H1 (cell line): ENCODE results near the gene LSM14B. TPM values are rescaled to one million over a fixed set of nuclear protein-coding genes. Genes with fewer than 3 reads are reported as not detected.

ENCODE experiments used
- CTCF ChIA-PET: fragments of 300-600 bp; sonication (Branson Sonifier 250); formaldehyde crosslinking; loops from one replicate; lab custom pipeline; 2021; ENCODE audit not compliant: partially characterized antibody; lab: Charles Lee
- POLR2A ChIA-PET: fragments of 300-600 bp; sonication (Branson Sonifier 250); formaldehyde crosslinking; loops from one replicate; lab custom pipeline; 2021; ENCODE audit warnings: inconsistent platforms; ENCODE audit not compliant: partially characterized antibody; lab: Charles Lee
- DNase-seq, 2 experiments: peaks; one replicate each; pipeline versions ENCODE4 v3.0.0 to v3.0.0-alpha.2; 2010 to 2022; ENCODE audit warnings: low spot score in 2 of 2, low read depth in 1 of 2, mixed read lengths in 1 of 2
- FAIRE-seq: peaks from 2 replicates; lab custom pipeline; 2011; peaks lifted over from hg19 to GRCh38; lab: Jason Lieb, UNC
- H2AFZ ChIP-seq: 2 replicates; pipeline ENCODE4 v1.8.1; 2012; ENCODE audit warnings: low read length, inconsistent platforms
- H2AK5ac ChIP-seq: 2 replicates; pipeline ENCODE4 v1.6.1; 2013; ENCODE audit warnings: low read depth, low read length
- H2BK120ac ChIP-seq: replicated peaks from 2 replicates; pipeline ENCODE3; 2013; ENCODE audit warnings: low read depth, low read length, inconsistent platforms
- H2BK12ac ChIP-seq: 2 replicates; pipeline ENCODE4 v1.6.1; 2013; ENCODE audit warnings: low read depth, low read length
- H2BK15ac ChIP-seq: 2 replicates; pipeline ENCODE4 v1.6.1; 2013; ENCODE audit warnings: low read length
- H2BK20ac ChIP-seq: 2 replicates; pipeline ENCODE4 v1.6.1; 2013; ENCODE audit warnings: low read length
- H2BK5ac ChIP-seq: 2 replicates; pipeline ENCODE4 v1.6.1; 2013; ENCODE audit warnings: low read depth, low read length
- H3K14ac ChIP-seq: 2 replicates; pipeline ENCODE4 v1.6.1; 2013; ENCODE audit warnings: inconsistent platforms; ENCODE audit not compliant: insufficient read length
- H3K18ac ChIP-seq: 2 replicates; pipeline ENCODE4 v1.6.1; 2013; ENCODE audit warnings: low read length; ENCODE audit errors: extremely low read depth
- H3K23ac ChIP-seq: 2 replicates; pipeline ENCODE4 v1.6.1; 2013; ENCODE audit warnings: inconsistent platforms; ENCODE audit not compliant: insufficient read length
- H3K23me2 ChIP-seq: 2 replicates; pipeline ENCODE4 v1.6.1; 2013; ENCODE audit warnings: low read depth, low read length
- H3K27ac ChIP-seq: 2 replicates; pipeline ENCODE4 v1.6.1; 2011; ENCODE audit warnings: low read depth, low read length, inconsistent platforms
- H3K27me3 ChIP-seq, 4 experiments: replicated peaks in 1 of 4; 1 replicate in 1 of 4; 2 replicates in 3 of 4; pipeline versions ENCODE4 v1.6.1 to v1.8.1; 2011 to 2013; ENCODE audit warnings: low read length in 3 of 4, mild to moderate bottlenecking in 3 of 4, inconsistent platforms in 2 of 4, mixed read lengths in 2 of 4, moderate library complexity in 1 of 4; ENCODE audit not compliant: control insufficient read depth in 3 of 4, insufficient read depth in 3 of 4; ENCODE audit errors: extremely low read depth in 1 of 4
- H3K36me3 ChIP-seq, 4 experiments: 2 replicates each; pipeline versions ENCODE4 v1.6.1 to v1.8.1; 2011 to 2013; ENCODE audit warnings: mild to moderate bottlenecking in 4 of 4, low read length in 3 of 4, moderate library complexity in 2 of 4, control low read depth in 1 of 4, inconsistent platforms in 1 of 4; ENCODE audit not compliant: insufficient read depth in 4 of 4, control insufficient read depth in 2 of 4
- H3K4ac ChIP-seq: replicated peaks from 2 replicates; pipeline ENCODE3; 2013; ENCODE audit warnings: low read length, low read depth, mixed read lengths, inconsistent platforms; ENCODE audit not compliant: insufficient read length
- H3K4me1 ChIP-seq, 4 experiments: replicated peaks in 1 of 4; 1 replicate in 1 of 4; 2 replicates in 3 of 4; pipeline versions ENCODE4 v1.6.1 to v1.8.1; 2011 to 2013; ENCODE audit warnings: low read length in 3 of 4, inconsistent platforms in 2 of 4, mixed read lengths in 1 of 4; ENCODE audit not compliant: insufficient read depth in 4 of 4, control insufficient read depth in 3 of 4
- H3K4me2 ChIP-seq, 2 experiments: 2 replicates each; pipeline versions ENCODE4 v1.6.1 to v1.8.1; 2011 to 2013; ENCODE audit warnings: low read depth in 2 of 2, low read length in 2 of 2, control low read depth in 1 of 2, inconsistent platforms in 1 of 2, mild to moderate bottlenecking in 1 of 2; ENCODE audit not compliant: insufficient read depth in 1 of 2
- H3K4me3 ChIP-seq, 4 experiments: fragments of 200-600, 300-600 bp in 1 of 4; sonication (generic), shearing (Covaris generic), sonication (Bioruptor Twin) in 1 of 4; 2 replicates each; pipeline versions ENCODE4 v1.5.1 to v1.8.1; 2011 to 2016; ENCODE audit warnings: low read length in 4 of 4, low read depth in 3 of 4, control low read depth in 2 of 4, inconsistent platforms in 2 of 4, mild to moderate bottlenecking in 2 of 4, mixed read lengths in 1 of 4, moderate library complexity in 1 of 4; ENCODE audit not compliant: insufficient read depth in 2 of 4; ENCODE audit errors: extremely low read depth in 1 of 4
- H3K56ac ChIP-seq: replicated peaks from 2 replicates; pipeline ENCODE3; 2013; ENCODE audit warnings: low read depth, mild to moderate bottlenecking, mixed read lengths, low read length, inconsistent platforms; ENCODE audit not compliant: insufficient read length
- H3K79me1 ChIP-seq: 2 replicates; pipeline ENCODE4 v1.6.1; 2013; ENCODE audit warnings: low read depth, low read length, control low read depth
- H3K79me2 ChIP-seq, 2 experiments: 2 replicates each; pipeline versions ENCODE4 v1.6.1 to v1.8.1; 2012 to 2013; ENCODE audit warnings: low read length in 2 of 2, mild to moderate bottlenecking in 2 of 2, inconsistent platforms in 1 of 2; ENCODE audit not compliant: insufficient read depth in 2 of 2, control insufficient read depth in 1 of 2
- H3K9ac ChIP-seq, 4 experiments: replicated peaks in 1 of 4; 1 replicate in 1 of 4; 2 replicates in 3 of 4; pipeline versions ENCODE4 v1.6.1 to v1.8.1; 2011 to 2013; ENCODE audit warnings: low read depth in 3 of 4, low read length in 3 of 4, control low read depth in 2 of 4, mild to moderate bottlenecking in 2 of 4, moderate library complexity in 2 of 4, inconsistent platforms in 1 of 4; ENCODE audit errors: extremely low read depth in 1 of 4
- H3K9me3 ChIP-seq, 2 experiments: 2 replicates each; pipeline versions ENCODE4 v1.6.1 to v1.8.1; 2012 to 2013; ENCODE audit warnings: mild to moderate bottlenecking in 2 of 2, moderate library complexity in 2 of 2, control low read depth in 1 of 2, inconsistent platforms in 1 of 2, low read depth in 1 of 2, low read length in 1 of 2, mixed read lengths in 1 of 2; ENCODE audit not compliant: insufficient read depth in 2 of 2
- H4K20me1 ChIP-seq, 2 experiments: replicated peaks in 1 of 2; 2 replicates each; pipeline versions ENCODE3 to v1.8.1; 2011 to 2013; ENCODE audit warnings: inconsistent platforms in 2 of 2, low read length in 2 of 2, mild to moderate bottlenecking in 1 of 2; ENCODE audit not compliant: insufficient read depth in 2 of 2, control insufficient read depth in 1 of 2
- H4K5ac ChIP-seq: 2 replicates; pipeline ENCODE4 v1.6.1; 2013; ENCODE audit warnings: low read length, low read depth, mixed read lengths, inconsistent platforms; ENCODE audit not compliant: insufficient read length
- H4K8ac ChIP-seq: 2 replicates; pipeline ENCODE4 v1.8.0; 2013; ENCODE audit warnings: mild to moderate bottlenecking, moderate library complexity, low read length, inconsistent platforms; ENCODE audit not compliant: insufficient read depth; ENCODE audit errors: extremely low read depth
- H4K91ac ChIP-seq: replicated peaks from 2 replicates; pipeline ENCODE3; 2013; ENCODE audit warnings: low read length, mixed read lengths, inconsistent platforms; ENCODE audit not compliant: insufficient read length
- ASH2L ChIP-seq: fragments of 200-600, 300-600 bp; sonication (generic); IDR thresholded peaks from one replicate; pipeline ENCODE4 v1.7.1; 2017; ENCODE audit warnings: low read length
- HDAC2 ChIP-seq, 2 experiments: fragments of 300-600 bp in 1 of 2; sonication (generic) in 1 of 2; IDR thresholded peaks; 2 replicates each; pipeline ENCODE4 v1.6.1; 2011 to 2012; ENCODE audit warnings: low read depth in 2 of 2, low read length in 2 of 2, mild to moderate bottlenecking in 2 of 2, moderate library complexity in 2 of 2, borderline replicate concordance in 1 of 2, inconsistent platforms in 1 of 2
- JUND ChIP-seq: IDR thresholded peaks from 2 replicates; pipeline ENCODE4 v1.6.1; 2011; ENCODE audit warnings: mild to moderate bottlenecking, improper control_type of control experiment, low read length
- SAP30 ChIP-seq: fragments of 300-600 bp; sonication (generic); IDR thresholded peaks from 2 replicates; pipeline ENCODE4 v1.7.1; 2012; ENCODE audit warnings: low read length, moderate library complexity, mild to moderate bottlenecking, inconsistent platforms; ENCODE audit not compliant: insufficient read depth, insufficient replicate concordance
- SP1 ChIP-seq: IDR thresholded peaks from 2 replicates; pipeline ENCODE4 v1.6.1; 2011; ENCODE audit warnings: low read depth, low read length
- TAF1 ChIP-seq: IDR thresholded peaks from 2 replicates; pipeline ENCODE4 v1.6.1; 2011; ENCODE audit warnings: mild to moderate bottlenecking, low read depth, low read length
- TAF7 ChIP-seq: optimal IDR thresholded peaks from 2 replicates; pipeline ENCODE3; 2011; ENCODE audit warnings: low read depth, mild to moderate bottlenecking, inconsistent platforms, low read length, moderate library complexity, borderline replicate concordance
- ZNF274 ChIP-seq: IDR thresholded peaks from 2 replicates; pipeline ENCODE4 v1.7.0; 2012; ENCODE audit warnings: low read length, borderline replicate concordance; ENCODE audit errors: extremely low read depth
- WGBS, 2 experiments: shearing (Covaris generic) in 1 of 2; methylation state at CpG; one replicate each; pipeline versions ENCODE4 v1.1.6 to v1.1.7; 2013 to 2015; ENCODE audit warnings: low lambda C conversion rate in 2 of 2, mixed read lengths in 2 of 2, inconsistent platforms in 1 of 2, low coverage in 1 of 2, missing lambda C conversion rate in 1 of 2; ENCODE audit not compliant: insufficient replicate concordance in 2 of 2, insufficient coverage in 1 of 2, insufficient read length in 1 of 2; ENCODE audit errors: extremely low coverage in 1 of 2, missing lambda C conversion rate in 1 of 2; 5-methylcytosine and 5-hydroxymethylcytosine counted together
- polyA plus RNA-seq, 7 experiments: library from polyadenylated mRNA; depleted of rRNA in 3 of 7; stranded (reverse) in 5 of 7; unstranded in 2 of 7; fragments of >200 nt in 5 of 7; fragments of 200-250 nt in 2 of 7; gene quantifications; 1 replicate in 5 of 7; 2 replicates in 1 of 7; 4 replicates in 1 of 7; pipeline versions ENCODE4 v1.2.1 to v1.2.3, GENCODE V29; 2011 to 2013; ENCODE audit warnings: missing spikeins in 2 of 7, mixed read lengths in 2 of 7
- total RNA-seq: library from RNA; stranded (reverse); fragmentation: NEBNext Ultra II Directional; extraction: Animal tissue kit (Norgen Biotek cat#: 25700); gene quantifications from 2 replicates; pipeline ENCODE4 v1.2.1, GENCODE V29; 2021
- TF ChIP-seq, protein P1 (sequence below): IDR thresholded peaks from 2 replicates; pipeline ENCODE4 v1.6.1; 2012; ENCODE audit warnings: inconsistent platforms
- TF ChIP-seq, protein P2 (sequence below), 3 experiments: IDR thresholded peaks; 1 replicate in 2 of 3; 2 replicates in 1 of 3; pipeline versions ENCODE4 v1.5.1 to v1.6.1; 2011; ENCODE audit warnings: low read length in 3 of 3, mild to moderate bottlenecking in 3 of 3, inconsistent platforms in 2 of 3, low read depth in 1 of 3, moderate library complexity in 1 of 3; ENCODE audit not compliant: insufficient read depth in 1 of 3; ENCODE audit errors: control extremely low read depth in 1 of 3

Gene LSM14B
- total and polyA plus RNA-seq, 2 of the 8 experiments (the other 6 are each of a cell fraction or from before 2014, with no cell fraction given) = 58.3 to 65.6 TPM

DNA sequence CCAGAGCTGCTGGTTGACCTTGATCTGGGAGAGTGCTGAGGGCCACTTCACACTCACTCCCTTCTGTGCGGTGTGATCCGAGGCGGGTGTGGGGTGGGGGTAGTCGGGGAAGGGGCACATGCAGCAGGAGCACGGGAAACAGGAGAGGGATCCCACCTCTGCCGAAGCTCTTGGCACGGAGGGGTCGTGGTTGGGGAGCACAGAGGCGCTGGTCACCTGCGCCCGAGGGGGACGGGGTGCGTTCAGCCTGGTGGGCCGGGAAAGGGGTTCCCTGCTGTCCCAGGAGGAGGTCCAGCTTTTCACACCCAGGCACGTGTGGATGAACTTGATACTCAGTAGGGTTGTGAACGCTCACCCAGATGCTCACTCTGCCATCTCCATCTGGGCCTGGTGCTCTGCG lies 38.6 kb downstream of the LSM14B start:
- Histone ChIP-seq H3K79me2 (peaks cover 5 to 41% of the 10 kb centered on the region in 2 experiments; a peak in 3 of 4 replicates), H3K4me3 (no peak overlapping the region), H3K9ac (no peak overlapping the region), H3K4ac (no peak overlapping the region), H3K4me2 (no peak overlapping the region), H2AFZ (no peak overlapping the region), H2AK5ac (no peak overlapping the region), H3K36me3 (peaks cover 13 to 43% (median 27%) of the 10 kb centered on the region in 4 experiments), H3K79me1 (peaks cover 8% of the 10 kb centered on the region), H3K56ac (no peak overlapping the region), H3K23me2 (no peaks in the 10 kb centered on the region), H3K9me3 (no peaks in the 10 kb centered on the region), H2BK15ac (no peak overlapping the region), H3K4me1 (peaks cover 0 to 7% (median 3%) of the 10 kb centered on the region in 4 experiments; a peak in 5 of 7 replicates), H2BK12ac (no peak overlapping the region), H3K27me3 (no peaks in the 10 kb centered on the region), H2BK5ac (no peak overlapping the region), H3K27ac (no peak overlapping the region), H4K91ac (no peak overlapping the region), H2BK20ac (no peak overlapping the region), H4K5ac (no peak overlapping the region), H3K23ac (no peak overlapping the region), H4K8ac (no peak overlapping the region; the same call in 1 of the 2 replicates), H4K20me1 (peaks cover 18 to 56% of the 10 kb centered on the region in 2 experiments), H2BK120ac (no peak overlapping the region), H3K18ac (no peak overlapping the region), H3K14ac (no peak overlapping the region)
- FAIRE-seq (no peak), DNase-seq (no peak)
- CTCF ChIA-PET = no interaction called here
- WGBS, 2 experiments = 97% methylated on average over 17 of the region's 17 CpGs; no CpG with 5 or more reads in 1 of the 2 experiments
- POLR2A ChIA-PET = interaction anchor here (1.5 to 1.9 kb wide), 2 partner anchors 11 to 27 kb away, joined by 3 to 5 read pairs; no protein-coding TSS in a partner anchor
- TF ChIP-seq JUND = no peak
- TF ChIP-seq, protein P1, sequence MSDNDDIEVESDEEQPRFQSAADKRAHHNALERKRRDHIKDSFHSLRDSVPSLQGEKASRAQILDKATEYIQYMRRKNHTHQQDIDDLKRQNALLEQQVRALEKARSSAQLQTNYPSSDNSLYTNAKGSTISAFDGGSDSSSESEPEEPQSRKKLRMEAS = no peak
- TF ChIP-seq, protein P2, sequence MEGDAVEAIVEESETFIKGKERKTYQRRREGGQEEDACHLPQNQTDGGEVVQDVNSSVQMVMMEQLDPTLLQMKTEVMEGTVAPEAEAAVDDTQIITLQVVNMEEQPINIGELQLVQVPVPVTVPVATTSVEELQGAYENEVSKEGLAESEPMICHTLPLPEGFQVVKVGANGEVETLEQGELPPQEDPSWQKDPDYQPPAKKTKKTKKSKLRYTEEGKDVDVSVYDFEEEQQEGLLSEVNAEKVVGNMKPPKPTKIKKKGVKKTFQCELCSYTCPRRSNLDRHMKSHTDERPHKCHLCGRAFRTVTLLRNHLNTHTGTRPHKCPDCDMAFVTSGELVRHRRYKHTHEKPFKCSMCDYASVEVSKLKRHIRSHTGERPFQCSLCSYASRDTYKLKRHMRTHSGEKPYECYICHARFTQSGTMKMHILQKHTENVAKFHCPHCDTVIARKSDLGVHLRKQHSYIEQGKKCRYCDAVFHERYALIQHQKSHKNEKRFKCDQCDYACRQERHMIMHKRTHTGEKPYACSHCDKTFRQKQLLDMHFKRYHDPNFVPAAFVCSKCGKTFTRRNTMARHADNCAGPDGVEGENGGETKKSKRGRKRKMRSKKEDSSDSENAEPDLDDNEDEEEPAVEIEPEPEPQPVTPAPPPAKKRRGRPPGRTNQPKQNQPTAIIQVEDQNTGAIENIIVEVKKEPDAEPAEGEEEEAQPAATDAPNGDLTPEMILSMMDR (IDR thresholded peaks at IDR 0.05; ENCODE audit: control extremely low read depth in 1 of 3, insufficient read depth in 1 of 3, low read depth in 1 of 3, low read length in 3 of 3) = no peak
- no peak for TF ChIP-seq ZNF274
- no peak for TF ChIP-seq SP1
- no peak for TF ChIP-seq SAP30
- no peak for TF ChIP-seq TAF7
- no peak for TF ChIP-seq TAF1
- no peak for TF ChIP-seq HDAC2 (IDR thresholded peaks at IDR 0.05; ENCODE audit: borderline replicate concordance in 1 of 2, low read depth in 2 of 2, low read length in 2 of 2)
- TF ChIP-seq ASH2L = no peak
